K562 (cell line): ENCODE data around the gene STAB2. TPM values are rescaled to one million over a fixed set of nuclear protein-coding genes. Genes with fewer than 3 reads are reported as not detected.

ENCODE experiments used
- ATAC-seq: fragments of 200-7000 bp; cut with Tn5 transposase; 3 replicates; pipeline ENCODE4 v1.9.1; 2020; ENCODE audit warnings: moderate library complexity
- BruUV-seq: library from RNA; stranded (reverse); fragments of 400-500 nt; replicated peaks from 2 replicates; lab custom pipeline; 2021; lab: Mats Ljungman, UMichigan
- CTCF ChIA-PET: fragments of 300-600 bp; formaldehyde crosslinking; extraction: SDS; loops from one replicate; lab custom pipeline; 2021; ENCODE audit warnings: low intra/inter-chr PET ratio; lab: Yijun Ruan, JAX
- POLR2A ChIA-PET: fragments of 300-600, 350-650 bp; sonication (Branson Sonifier 250); formaldehyde crosslinking; extraction: SDS; loops from one replicate; lab custom pipeline; 2021; ENCODE audit warnings: antibody characterized with exemption, inconsistent platforms; lab: Yijun Ruan, JAX
- DNase-seq, 4 experiments: peaks; one replicate each; pipeline versions ENCODE4 v3.0.0 to v3.0.0-alpha.2; 2011 to 2018; ENCODE audit warnings: low spot score in 3 of 4, mixed read lengths in 3 of 4; ENCODE audit errors: extremely low read depth in 1 of 4
- FAIRE-seq: peaks from 2 replicates; lab custom pipeline; 2011; peaks lifted over from hg19 to GRCh38; lab: Jason Lieb, UNC
- H2AFZ ChIP-seq: 2 replicates; pipeline ENCODE4 v1.6.0; 2011; ENCODE audit warnings: low read depth, low read length, control low read depth, inconsistent platforms
- H3K27ac ChIP-seq: fragments of 200-600 bp; 3 replicates; pipeline ENCODE4 v1.8.0; 2011; ENCODE audit warnings: low read depth, mild to moderate bottlenecking, control low read depth, inconsistent platforms, low read length, moderate library complexity, mixed read lengths; ENCODE audit errors: extremely low read depth
- H3K27me3 ChIP-seq, 2 experiments: fragments of 300-600 bp in 1 of 2; 2 replicates in 1 of 2; 3 replicates in 1 of 2; pipeline versions ENCODE4 v1.6.0 to v1.8.0; 2011; ENCODE audit warnings: inconsistent platforms in 2 of 2, low read length in 2 of 2, mild to moderate bottlenecking in 1 of 2, mixed read lengths in 1 of 2, moderate library complexity in 1 of 2; ENCODE audit not compliant: control insufficient read depth in 2 of 2, insufficient read depth in 2 of 2
- H3K36me3 ChIP-seq: fragments of 300-600 bp; 3 replicates; pipeline ENCODE4 v1.8.0; 2011; ENCODE audit warnings: mild to moderate bottlenecking, low read length, inconsistent platforms; ENCODE audit not compliant: control insufficient read depth, insufficient read depth
- H3K4me1 ChIP-seq, 2 experiments: fragments of 200-600 bp in 1 of 2; replicated peaks in 1 of 2; 2 replicates in 1 of 2; 3 replicates in 1 of 2; pipeline versions ENCODE4 v1.5.1 to v1.8.0; 2011; ENCODE audit warnings: inconsistent platforms in 2 of 2, low read length in 2 of 2, mild to moderate bottlenecking in 1 of 2, mixed read lengths in 1 of 2, moderate library complexity in 1 of 2; ENCODE audit not compliant: control insufficient read depth in 2 of 2, insufficient read depth in 2 of 2
- H3K4me2 ChIP-seq: 2 replicates; pipeline ENCODE4 v1.6.1; 2011; ENCODE audit warnings: low read length, control low read depth, inconsistent platforms, mixed read lengths; ENCODE audit not compliant: insufficient read depth
- H3K4me3 ChIP-seq: fragments of 200-600 bp; sonication (generic), shearing (Covaris generic); 2 replicates; pipeline ENCODE4 v1.5.1; 2016; ENCODE audit warnings: control low read depth, inconsistent platforms
- H3K79me2 ChIP-seq: fragments of 200-600 bp; 3 replicates; pipeline ENCODE4 v1.8.0; 2011; ENCODE audit warnings: low read length, inconsistent platforms; ENCODE audit not compliant: control insufficient read depth, insufficient read depth
- H3K9ac ChIP-seq, 2 experiments: 2 replicates each; pipeline versions ENCODE4 v1.6.0 to v1.6.1; 2011; ENCODE audit warnings: low read depth in 2 of 2, low read length in 2 of 2, control low read depth in 1 of 2, inconsistent platforms in 1 of 2, mild to moderate bottlenecking in 1 of 2, mixed read lengths in 1 of 2; ENCODE audit not compliant: insufficient read depth in 1 of 2
- H3K9me1 ChIP-seq: one replicate; pipeline ENCODE4 v1.6.0; 2011; ENCODE audit warnings: inconsistent platforms, mild to moderate bottlenecking, low read length, moderate library complexity; ENCODE audit not compliant: control insufficient read depth, insufficient read depth
- H3K9me3 ChIP-seq: replicated peaks from 2 replicates; pipeline ENCODE4 v1.5.1; 2011; ENCODE audit warnings: low read depth, low read length, inconsistent platforms; ENCODE audit not compliant: control insufficient read depth, insufficient read depth
- H4K20me1 ChIP-seq: replicated peaks from 2 replicates; pipeline ENCODE4 v1.6.1; 2011; ENCODE audit warnings: low read length, inconsistent platforms, mixed read lengths; ENCODE audit not compliant: control insufficient read depth, insufficient read depth
- ATF6 ChIP-seq: sonication (generic); formaldehyde crosslinking; IDR thresholded peaks from 2 replicates; pipeline ENCODE4 v1.4.0; 2020; ENCODE audit warnings: mild to moderate bottlenecking, missing genetic modification reagents
- CEBPZ ChIP-seq: fragments of 150-350 bp; IDR thresholded peaks from 2 replicates; pipeline ENCODE4 v1.6.1; 2014; ENCODE audit warnings: low read depth, mild to moderate bottlenecking, low read length, borderline replicate concordance
- DEAF1 ChIP-seq: fragments of 450-650 bp; formaldehyde crosslinking; IDR thresholded peaks from 2 replicates; pipeline ENCODE4 v1.4.0; 2020; ENCODE audit warnings: mild to moderate bottlenecking, moderate library complexity
- HOMEZ ChIP-seq: fragments of 250-450 bp; sonication (Bioruptor Pico); IDR thresholded peaks from 2 replicates; pipeline ENCODE4 v1.4.0; 2020; ENCODE audit warnings: mild to moderate bottlenecking, moderate library complexity
- NFE2 ChIP-seq: IDR thresholded peaks from 2 replicates; pipeline ENCODE4 v1.6.1; 2014; ENCODE audit warnings: antibody characterized with exemption, low read depth
- RBM14 ChIP-seq: fragments of 200-400 bp; formaldehyde crosslinking; IDR thresholded peaks from 2 replicates; pipeline ENCODE4 v1.6.1; 2018; ENCODE audit warnings: low read depth, mild to moderate bottlenecking, low read length, moderate library complexity, borderline replicate concordance; ENCODE audit not compliant: insufficient read depth
- SNRNP70 ChIP-seq: fragments of 200-400 bp; formaldehyde crosslinking; optimal IDR thresholded peaks from 2 replicates; pipeline ENCODE3; 2017; ENCODE audit warnings: low read depth, low read length
- ZNF583 ChIP-seq: fragments of 250-450 bp; sonication (Bioruptor Pico); IDR thresholded peaks from 2 replicates; pipeline ENCODE4 v1.4.0; 2020
- WGBS: fragments of 100-300 bp; shearing (Covaris generic); methylation state at CpG from one replicate; pipeline ENCODE4 v1.1.6; 2016; ENCODE audit warnings: low coverage, mixed read lengths; ENCODE audit not compliant: insufficient coverage; ENCODE audit errors: missing lambda C conversion rate; 5-methylcytosine and 5-hydroxymethylcytosine counted together
- in situ Hi-C: fragments of 300-500 bp; cut with MboI; formaldehyde crosslinking; loops from 4 replicates; pipeline ENCODE4 v1.15.0; 2018; ENCODE audit warnings: inconsistent platforms, mixed read lengths
- intact Hi-C: fragments of 100-400 bp; cut with micrococcal nuclease; formaldehyde crosslinking; loops from 2 replicates; pipeline ENCODE4 v1.14.2; 2022
- polyA plus RNA-seq, 8 experiments: library from polyadenylated mRNA; depleted of rRNA in 4 of 8; stranded (reverse) in 5 of 8; unstranded in 3 of 8; fragments of >200 nt; fragmentation: Nextera tagmentation in 2 of 8; fragmentation: Illumina TruSeq in 1 of 8; extraction: Ambion mirVana in 2 of 8; extraction: Trizol in 1 of 8; gene quantifications; 2 replicates each; pipeline versions ENCODE4 v1.2.1 to v1.2.3, GENCODE V29; 2011 to 2014; ENCODE audit warnings: inconsistent platforms in 1 of 8, missing spikeins in 1 of 8
- total RNA-seq, 7 experiments: library from RNA; depleted of rRNA in 6 of 7; stranded (reverse); fragments of >200 nt in 6 of 7; fragmentation: Illumina TruSeq in 2 of 7; extraction: Trizol in 2 of 7; gene quantifications; 2 replicates each; pipeline versions ENCODE4 v1.2.1 to v1.2.3, GENCODE V29; 2011 to 2021; ENCODE audit warnings: low replicate concordance in 1 of 7

The STAB2 gene
- total and polyA plus RNA-seq, 9 of the 15 experiments (the other 6 are each of a cell fraction or from before 2014, with no cell fraction given) = 0.10 TPM; not detected in 8

GRCh38 chr12:103736572-103736971, 149.5 kb downstream of the STAB2 start (continued):
- TF ChIP-seq CEBPZ (no peak), HOMEZ (CRISPR knock-in tag) (no peak)

GRCh38 chr12:103737881-103738280, 150.8 kb downstream of the STAB2 start:
- Histone ChIP-seq H3K9ac (no peak overlapping the region), H3K9me3 (no peaks in the 10 kb centered on the region), H3K9me1 (no peaks in the 10 kb centered on the region), H3K4me1 (no peaks in the 10 kb centered on the region), H2AFZ (no peak overlapping the region), H3K4me3 (no peak overlapping the region), H3K36me3 (no peaks in the 10 kb centered on the region), H4K20me1 (no peaks in the 10 kb centered on the region), H3K79me2 (no peaks in the 10 kb centered on the region), H3K27ac (no peak overlapping the region), H3K27me3 (peaks cover 9 to 29% of the 10 kb centered on the region in 2 experiments; a peak in 4 of 5 replicates), H3K4me2 (no peak overlapping the region)
- FAIRE-seq (no peak), ATAC-seq (no peak), DNase-seq (no peak)
- POLR2A ChIA-PET = no interaction called here
- 0% methylated on average over 1 of the region's 1 CpG for WGBS
- in situ Hi-C loops (no loop called here), intact Hi-C loops (no loop called here)
- CTCF ChIA-PET = interaction anchor here (0.5 kb wide), 1 partner anchor 44 kb away, joined by 4 read pairs; no protein-coding TSS in a partner anchor
- BruUV-seq = no TSS peak
- no peak for TF ChIP-seq SNRNP70
- TF ChIP-seq ZNF583 (CRISPR knock-in tag) = no peak
- no peak for TF ChIP-seq RBM14
- TF ChIP-seq ATF6 (CRISPR knock-in tag) = no peak
- no peak for TF ChIP-seq NFE2
- no peak for TF ChIP-seq DEAF1 (CRISPR knock-in tag)
